NCI-H748 treated with DMSO at 0.1 percent for 48 hours (cell line): ENCODE results near the gene ST14.
"Not testable (repeated sequence)": the region's sequence is repeated elsewhere in the genome, so short reads cannot be mapped to it uniquely, and the experiment has no call there.

ENCODE experiments used
- DNase-seq: peaks from one replicate; lab custom pipeline; 2025; lab: John Stamatoyannopoulos, UW

The ST14 gene

DNA sequence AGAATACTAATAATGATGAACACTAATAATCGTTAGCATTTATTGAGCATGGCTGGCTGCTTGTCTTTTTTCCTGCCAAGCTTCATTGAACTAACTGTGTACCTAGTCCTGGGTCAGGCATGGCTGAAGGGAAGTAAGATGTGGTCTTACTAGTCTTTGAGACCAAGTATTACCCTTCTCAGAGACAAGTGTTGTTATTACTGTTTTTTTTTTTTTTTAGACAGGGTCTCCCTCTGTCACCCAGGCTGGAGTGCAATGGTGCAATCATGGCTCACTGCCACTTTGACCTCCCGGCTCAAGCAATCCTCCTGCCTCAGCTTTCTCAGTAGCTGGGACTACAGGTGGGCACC is 4.6 kb downstream of the ST14 start:
- DNase-seq, result no peak

DNA sequence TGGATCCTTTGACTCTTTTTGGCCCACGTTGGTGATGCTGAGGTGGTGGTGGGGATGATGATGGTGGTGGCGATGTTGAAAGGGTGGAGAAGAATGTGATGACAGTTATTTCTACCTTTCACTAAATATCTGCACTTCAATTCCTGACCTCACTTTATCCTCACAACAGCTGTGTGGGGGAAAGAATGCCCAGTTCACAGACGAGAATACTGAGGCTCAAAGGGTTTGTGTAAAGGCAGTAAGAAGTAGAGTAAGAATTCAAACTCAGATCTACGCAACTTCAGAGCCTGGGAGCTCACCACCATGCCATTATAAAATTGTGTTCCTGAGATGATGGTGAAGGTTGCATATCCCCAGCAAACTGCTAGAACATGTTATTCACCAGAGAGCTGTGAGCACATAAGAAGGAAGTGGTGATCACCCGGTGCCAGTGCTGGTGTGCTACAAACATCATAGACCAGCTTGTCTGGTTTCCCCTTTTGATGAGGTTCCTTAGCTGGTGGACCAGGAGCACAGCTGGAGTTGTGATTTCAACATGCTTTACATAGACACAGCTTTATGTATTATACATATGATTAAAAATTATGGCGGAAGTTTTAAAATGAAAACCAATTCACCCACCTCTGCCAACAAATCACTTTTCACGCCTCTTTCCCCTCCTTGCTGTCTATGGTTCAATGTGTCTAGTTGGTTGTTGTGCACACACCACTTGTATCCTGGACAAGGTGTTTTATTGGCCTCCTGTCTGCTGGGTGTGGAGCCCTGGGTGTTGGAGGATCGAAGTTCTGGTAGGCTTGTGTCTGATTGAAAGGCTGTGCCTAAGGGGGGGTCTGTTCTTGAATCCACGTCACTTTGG is 6.2 kb downstream of the ST14 start:
- no peak for DNase-seq

- no peak for DNase-seq
Measured at GRCh38 chr11:130166457-130166784, 6.8 kb downstream of the ST14 start.

GRCh38 chr11:130167146-130167545 is 7.6 kb downstream of the ST14 start:
- no peak for DNase-seq

GRCh38 chr11:130168105-130168504 is 8.5 kb downstream of the ST14 start:
- no peak for DNase-seq

GRCh38 chr11:130170345-130170744 is 10.8 kb downstream of the ST14 start:
- DNase-seq, result no peak

- DNase-seq, result no peak
Measured at GRCh38 chr11:130171534-130171933, 12.0 kb downstream of the ST14 start.

DNA sequence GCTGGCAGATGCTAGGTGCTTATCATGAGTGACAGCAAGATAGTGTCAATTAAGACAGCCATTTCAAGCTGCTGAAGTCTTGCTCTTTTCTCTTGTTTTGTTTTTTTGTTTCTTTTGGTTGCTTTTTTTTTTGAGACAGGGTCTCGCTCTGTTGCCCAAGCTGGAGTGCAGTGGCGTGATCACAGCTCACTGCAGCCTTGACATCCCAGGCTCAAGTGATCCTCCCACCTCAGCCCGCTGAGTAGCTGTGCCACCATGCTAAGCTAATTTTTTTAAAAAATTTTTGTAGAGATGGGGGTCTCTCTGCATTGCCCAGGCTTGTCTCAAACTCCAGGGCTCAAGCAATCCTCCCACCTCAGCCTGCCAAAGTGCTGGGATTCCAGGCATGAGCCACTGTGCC is 12.4 kb downstream of the ST14 start:
- DNase-seq, result not testable (repeated sequence)

GRCh38 chr11:130174642-130175041 is 15.1 kb downstream of the ST14 start:
- no peak for DNase-seq

DNA sequence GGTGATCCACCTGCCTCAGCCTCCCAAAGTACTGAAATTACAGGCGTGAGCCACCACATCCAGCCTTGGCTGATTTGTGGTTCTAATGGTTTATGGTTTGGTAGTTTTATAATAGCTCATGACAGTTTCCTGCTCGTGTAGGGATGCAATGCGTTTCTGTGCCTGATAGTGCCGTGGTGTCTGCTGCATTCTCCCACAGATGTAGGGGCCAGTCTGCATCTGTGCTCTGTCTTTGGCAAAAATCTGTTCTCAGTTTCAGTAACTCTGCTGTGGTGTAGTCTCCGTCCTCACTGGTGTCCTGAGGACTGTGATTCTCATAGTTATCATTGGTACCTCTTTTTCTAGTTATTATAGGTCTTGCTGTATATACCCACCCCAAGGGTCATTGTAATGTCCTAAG is 16.3 kb downstream of the ST14 start:
- no peak for DNase-seq

- DNase-seq, result no peak
Measured at GRCh38 chr11:130177782-130178181, 18.2 kb downstream of the ST14 start.

GRCh38 chr11:130178441-130179339 is 19.1 kb downstream of the ST14 start:
- DNase-seq, result no peak

- DNase-seq, result peak; percentile 77
Measured at GRCh38 chr11:130179396-130180306, 20.1 kb downstream of the ST14 start.

DNA sequence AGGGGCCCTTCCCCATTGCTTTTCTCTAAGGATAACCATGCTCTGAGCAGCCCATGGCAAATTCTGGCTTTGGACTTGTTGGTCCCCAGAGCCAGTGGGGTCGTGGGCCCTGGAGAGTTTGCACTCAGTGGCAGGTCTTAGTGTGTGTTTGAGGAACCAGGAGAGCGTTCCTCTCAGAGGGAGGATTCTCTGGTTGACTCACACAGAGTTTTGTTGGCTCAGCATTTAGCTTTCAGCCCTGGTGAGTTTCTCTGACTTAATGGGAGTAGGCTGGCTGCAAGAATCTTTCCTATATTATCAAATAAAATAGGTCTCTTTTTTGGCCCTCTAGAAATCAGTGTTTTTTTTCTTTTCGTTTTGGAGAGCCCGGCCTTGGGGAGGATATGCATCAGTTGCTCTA is 20.9 kb downstream of the ST14 start:
- DNase-seq, result no peak

GRCh38 chr11:130180896-130181294 is 21.3 kb downstream of the ST14 start:
- DNase-seq, result no peak

DNA sequence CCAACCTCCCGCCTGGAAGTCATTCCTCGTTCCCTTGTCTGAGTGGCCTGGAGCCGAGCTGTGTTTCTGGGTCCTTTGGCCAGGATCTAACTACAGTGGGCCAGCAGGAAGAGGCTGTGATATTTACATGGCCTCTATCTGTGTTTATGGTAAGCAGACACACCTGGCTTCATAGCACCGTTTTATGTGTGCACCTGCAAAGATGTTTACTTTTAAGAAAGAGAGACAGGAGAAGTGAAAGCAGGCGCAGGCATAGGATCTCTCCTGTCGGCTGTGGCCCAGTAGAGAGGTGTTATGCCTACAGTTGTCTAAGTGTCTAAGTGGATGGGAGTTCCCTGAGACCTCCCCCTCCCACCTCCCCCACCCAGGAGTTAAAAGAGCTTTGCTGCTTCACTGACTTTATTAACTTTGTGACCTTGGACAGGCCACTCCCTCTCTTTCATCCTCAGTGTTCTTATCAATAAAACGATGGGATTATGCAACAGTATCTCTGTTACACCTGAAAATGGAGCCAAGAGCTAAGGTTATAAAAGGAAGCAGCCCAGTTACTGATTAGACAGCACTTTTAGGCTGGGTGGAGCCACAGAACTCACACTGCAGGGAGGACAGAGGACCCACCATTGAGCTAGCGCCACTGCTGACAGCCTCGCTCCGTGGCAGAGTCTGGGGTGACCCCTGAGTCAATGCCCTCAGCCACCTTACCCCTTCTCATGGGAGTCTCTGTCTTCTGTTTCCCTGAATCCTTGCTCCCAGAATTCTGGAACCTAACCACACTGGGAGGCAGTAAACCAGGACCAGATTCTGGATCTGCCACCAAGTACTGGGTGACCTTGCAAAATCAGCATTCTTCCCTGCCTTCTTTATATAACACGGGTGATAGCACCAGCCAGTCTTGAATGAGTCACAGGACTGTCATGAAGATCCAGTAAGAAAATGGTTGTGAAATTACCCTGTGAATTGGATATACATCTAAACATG is 22.0 kb downstream of the ST14 start:
- peak; percentile 82 for DNase-seq

DNA sequence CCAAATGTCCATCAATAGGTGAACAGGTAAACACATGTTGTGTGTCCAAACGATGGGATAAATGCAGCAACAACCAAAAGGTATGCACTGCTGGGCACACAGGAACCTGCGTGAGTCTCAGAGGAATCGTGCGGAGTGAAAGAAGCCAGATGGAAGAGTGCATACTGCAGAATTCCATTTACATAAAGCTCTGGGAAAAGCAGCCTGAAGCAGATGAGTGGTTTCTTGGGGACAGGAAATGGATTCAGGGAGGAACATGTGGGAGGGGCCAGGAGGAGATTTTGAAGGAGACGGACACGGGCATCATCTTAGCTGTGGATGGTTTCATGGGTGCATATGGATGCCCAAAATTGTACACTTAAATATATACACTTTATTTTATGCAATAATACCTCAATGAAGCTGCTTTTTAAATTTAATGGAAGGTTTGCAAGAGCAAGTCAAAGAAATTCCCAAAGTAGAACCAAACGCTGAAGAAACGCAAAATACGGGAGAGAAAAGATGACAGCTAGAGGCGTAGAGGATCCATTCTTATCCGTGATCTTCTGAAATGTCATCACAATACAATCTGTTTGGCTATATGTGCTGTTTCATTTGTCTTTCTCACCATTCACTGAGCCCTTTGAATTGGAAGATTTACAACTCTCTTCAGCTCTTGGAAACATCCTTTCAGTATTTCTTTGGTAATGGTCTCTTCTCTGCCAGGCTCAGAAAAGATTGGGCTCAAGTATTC is 24.5 kb downstream of the ST14 start:
- DNase-seq, result no peak

- DNase-seq, result no peak
Measured at GRCh38 chr11:130187096-130187495, 27.5 kb downstream of the ST14 start.

- no peak for DNase-seq
Measured at GRCh38 chr11:130188047-130188446, 28.5 kb downstream of the ST14 start.

- no peak for DNase-seq
Measured at GRCh38 chr11:130188585-130189347, 29.2 kb downstream of the ST14 start.
